ENCODE data around the gene RBP2.

GRCh38 chr3:139468399-139468798, 7.9 kb downstream of the RBP2 start:
- no peak for TF ChIP-seq CTCF (IDR thresholded peaks at IDR 0.05 in 4 of 5, conservative IDR thresholded peaks at IDR 0.05 in 1 of 5)
- no peak for TF ChIP-seq POLR2A (IDR thresholded peaks at IDR 0.05)

Measured in gastrocnemius medialis (tissue), 4 donors.